ENCODE measurements around the gene GOLGA3.

Gene GOLGA3

DNA sequence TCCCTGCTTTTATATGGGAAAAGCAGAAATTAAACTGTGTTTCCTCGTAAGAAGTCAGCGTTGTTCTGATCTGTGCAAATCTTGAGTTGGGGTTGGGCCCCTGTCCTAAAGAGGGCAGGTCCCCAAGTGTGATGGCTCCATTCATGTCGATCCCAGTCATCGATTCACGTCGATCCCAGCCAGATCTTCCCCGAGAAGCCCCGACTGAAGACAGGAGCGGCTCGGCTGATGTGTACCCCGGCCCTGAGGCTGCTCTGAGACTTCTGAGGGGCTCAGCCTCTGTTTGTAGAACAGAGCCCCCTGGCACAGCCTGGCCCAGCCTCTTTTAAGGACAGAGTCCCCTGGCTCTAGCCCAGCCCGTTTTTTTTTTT lies 108.7 kb downstream of the GOLGA3 start:
- DNase-seq: no peak

DNA sequence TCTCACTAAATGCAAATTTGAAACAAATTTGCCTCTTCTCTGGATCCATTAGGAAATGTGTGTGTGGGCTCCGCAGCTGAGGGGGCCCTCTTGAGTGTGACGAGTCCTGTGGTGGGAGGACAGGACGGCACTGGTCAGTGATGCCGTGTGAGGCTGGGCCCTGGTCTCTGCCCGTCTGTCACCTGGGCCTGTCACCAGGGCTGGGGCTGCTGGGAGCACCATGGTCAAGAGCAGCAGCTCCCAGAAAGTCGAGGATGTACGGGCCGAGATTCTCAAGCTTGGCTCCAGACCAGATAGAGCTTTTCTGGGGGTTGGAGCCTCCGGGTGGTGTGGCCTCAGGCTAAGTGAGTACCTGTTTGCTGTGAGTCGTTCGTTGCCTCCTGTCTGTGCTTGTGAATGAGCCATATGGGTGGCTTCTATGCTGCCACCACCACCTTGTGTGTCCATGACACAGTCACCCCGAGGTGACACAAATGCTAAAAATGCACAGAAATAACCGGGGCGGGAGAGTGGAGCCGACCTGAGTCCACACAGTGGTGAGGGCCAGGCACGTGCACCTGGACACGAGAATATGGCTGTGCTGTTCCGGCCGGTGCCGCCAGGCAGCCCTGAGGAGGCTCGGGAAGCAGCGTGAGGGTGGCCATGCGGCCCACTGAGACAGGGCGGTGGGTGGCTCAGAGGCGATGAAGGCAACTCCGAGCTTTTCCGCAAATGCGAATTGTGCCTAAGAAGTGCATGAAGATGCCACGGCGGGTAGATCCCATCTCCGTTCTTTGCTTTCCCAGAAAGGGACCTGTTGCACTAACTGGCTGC lies 109.3 kb downstream of the GOLGA3 start:
- DNase-seq: no peak
